ENCODE measurements around the gene TSPAN15.

Gene TSPAN15

GRCh38 chr10:69463886-69464285, 12.6 kb downstream of the TSPAN15 start:
- CTCF ChIA-PET, result no interaction called here
- H3K36me3 ChIP-seq (ENCODE audit: control insufficient read depth in 2 of 2, insufficient read depth in 1 of 2, low read length in 2 of 2), result no peaks in the 10 kb centered on the region
- no peaks in the 10 kb centered on the region for H3K9me3 ChIP-seq (ENCODE audit: control insufficient read depth, insufficient read depth, low read depth, low read length)
- POLR2A ChIA-PET, result no interaction called here
- no peak for TF ChIP-seq ZNF529 (tag by site-specific recombination; IDR thresholded peaks at IDR 0.05; ENCODE audit: insufficient replicate concordance)
- no peak for TF ChIP-seq PRDM4 (tag by site-specific recombination; IDR thresholded peaks at IDR 0.05)
- TF ChIP-seq ZNF155 (tag by site-specific recombination; IDR thresholded peaks at IDR 0.05), result no peak
- TF ChIP-seq ZNF274 (IDR thresholded peaks at IDR 0.05; ENCODE audit: low read length), result no peak
- no peak for TF ChIP-seq ZNF274 (tag by site-specific recombination; IDR thresholded peaks at IDR 0.05; ENCODE audit: borderline replicate concordance)
- TF ChIP-seq ZNF324 (tag by site-specific recombination; IDR thresholded peaks at IDR 0.05), result no peak
- TF ChIP-seq ZXDB (tag by site-specific recombination; IDR thresholded peaks at IDR 0.05), result no peak
- no peak for TF ChIP-seq ZBTB8A (tag by site-specific recombination; IDR thresholded peaks at IDR 0.05)
- TF ChIP-seq YY1 (tag by site-specific recombination; IDR thresholded peaks at IDR 0.05), result no peak
- no peak for TF ChIP-seq SP2 (tag by site-specific recombination; IDR thresholded peaks at IDR 0.05)
- TF ChIP-seq ZNF610 (tag by site-specific recombination; IDR thresholded peaks at IDR 0.05; ENCODE audit: borderline replicate concordance), result no peak
- no peak for TF ChIP-seq ZFP69B (tag by site-specific recombination; IDR thresholded peaks at IDR 0.05)
- TF ChIP-seq, protein P1, sequence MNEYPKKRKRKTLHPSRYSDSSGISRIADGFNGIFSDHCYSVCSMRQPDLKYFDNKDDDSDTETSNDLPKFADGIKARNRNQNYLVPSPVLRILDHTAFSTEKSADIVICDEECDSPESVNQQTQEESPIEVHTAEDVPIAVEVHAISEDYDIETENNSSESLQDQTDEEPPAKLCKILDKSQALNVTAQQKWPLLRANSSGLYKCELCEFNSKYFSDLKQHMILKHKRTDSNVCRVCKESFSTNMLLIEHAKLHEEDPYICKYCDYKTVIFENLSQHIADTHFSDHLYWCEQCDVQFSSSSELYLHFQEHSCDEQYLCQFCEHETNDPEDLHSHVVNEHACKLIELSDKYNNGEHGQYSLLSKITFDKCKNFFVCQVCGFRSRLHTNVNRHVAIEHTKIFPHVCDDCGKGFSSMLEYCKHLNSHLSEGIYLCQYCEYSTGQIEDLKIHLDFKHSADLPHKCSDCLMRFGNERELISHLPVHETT (tag by site-specific recombination; IDR thresholded peaks at IDR 0.05), result no peak
- no peak for TF ChIP-seq PRDM1 (tag by site-specific recombination; IDR thresholded peaks at IDR 0.05)
- TF ChIP-seq ZNF391 (tag by site-specific recombination; IDR thresholded peaks at IDR 0.05; ENCODE audit: borderline replicate concordance, low read depth), result no peak
- no peak overlapping the region for H3K4me3 ChIP-seq (ENCODE audit: low read depth, low read length)
- no peak overlapping the region for H3K27ac ChIP-seq (ENCODE audit: extremely low read depth, low read depth, low read length)
- no peaks in the 10 kb centered on the region for H3K4me1 ChIP-seq (ENCODE audit: control insufficient read depth, insufficient read depth, low read length)

DNA sequence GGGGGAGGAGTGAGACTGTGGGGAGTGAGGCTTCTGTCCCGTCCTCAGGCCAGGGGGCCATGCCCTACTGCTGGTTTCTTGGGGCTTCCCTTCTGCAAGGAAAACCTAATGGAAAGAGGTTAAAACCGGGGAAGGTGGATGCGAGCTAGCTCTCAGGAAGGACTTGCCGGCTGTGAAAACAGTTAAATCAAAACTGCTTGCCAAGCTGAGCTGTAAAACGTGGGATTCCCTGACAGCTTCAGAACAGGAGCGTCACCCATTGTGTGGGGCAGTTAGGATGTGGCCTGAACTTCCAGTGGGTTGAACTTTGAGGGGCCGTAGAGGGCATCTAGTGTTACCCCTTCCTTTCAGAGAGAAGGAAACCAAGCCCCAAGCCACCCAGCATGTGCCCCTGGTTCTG, 13.1 kb downstream of the TSPAN15 start:
- H3K9me3 ChIP-seq (ENCODE audit: control insufficient read depth, insufficient read depth, low read depth, low read length), result no peaks in the 10 kb centered on the region
- H3K4me3 ChIP-seq (ENCODE audit: low read depth, low read length), result no peak overlapping the region
- H3K27ac ChIP-seq (ENCODE audit: extremely low read depth, low read depth, low read length), result no peak overlapping the region
- ChIA-PET CTCF (interaction anchor here (0.6 kb wide), 1 partner anchor 90 kb away, joined by 3 read pairs; no protein-coding TSS in a partner anchor), POLR2A (no interaction called here)
- H3K4me1 ChIP-seq (ENCODE audit: control insufficient read depth, insufficient read depth, low read length), result no peaks in the 10 kb centered on the region
- H3K36me3 ChIP-seq (ENCODE audit: control insufficient read depth in 2 of 2, insufficient read depth in 1 of 2, low read length in 2 of 2), result no peaks in the 10 kb centered on the region
- TF ChIP-seq, protein P2, sequence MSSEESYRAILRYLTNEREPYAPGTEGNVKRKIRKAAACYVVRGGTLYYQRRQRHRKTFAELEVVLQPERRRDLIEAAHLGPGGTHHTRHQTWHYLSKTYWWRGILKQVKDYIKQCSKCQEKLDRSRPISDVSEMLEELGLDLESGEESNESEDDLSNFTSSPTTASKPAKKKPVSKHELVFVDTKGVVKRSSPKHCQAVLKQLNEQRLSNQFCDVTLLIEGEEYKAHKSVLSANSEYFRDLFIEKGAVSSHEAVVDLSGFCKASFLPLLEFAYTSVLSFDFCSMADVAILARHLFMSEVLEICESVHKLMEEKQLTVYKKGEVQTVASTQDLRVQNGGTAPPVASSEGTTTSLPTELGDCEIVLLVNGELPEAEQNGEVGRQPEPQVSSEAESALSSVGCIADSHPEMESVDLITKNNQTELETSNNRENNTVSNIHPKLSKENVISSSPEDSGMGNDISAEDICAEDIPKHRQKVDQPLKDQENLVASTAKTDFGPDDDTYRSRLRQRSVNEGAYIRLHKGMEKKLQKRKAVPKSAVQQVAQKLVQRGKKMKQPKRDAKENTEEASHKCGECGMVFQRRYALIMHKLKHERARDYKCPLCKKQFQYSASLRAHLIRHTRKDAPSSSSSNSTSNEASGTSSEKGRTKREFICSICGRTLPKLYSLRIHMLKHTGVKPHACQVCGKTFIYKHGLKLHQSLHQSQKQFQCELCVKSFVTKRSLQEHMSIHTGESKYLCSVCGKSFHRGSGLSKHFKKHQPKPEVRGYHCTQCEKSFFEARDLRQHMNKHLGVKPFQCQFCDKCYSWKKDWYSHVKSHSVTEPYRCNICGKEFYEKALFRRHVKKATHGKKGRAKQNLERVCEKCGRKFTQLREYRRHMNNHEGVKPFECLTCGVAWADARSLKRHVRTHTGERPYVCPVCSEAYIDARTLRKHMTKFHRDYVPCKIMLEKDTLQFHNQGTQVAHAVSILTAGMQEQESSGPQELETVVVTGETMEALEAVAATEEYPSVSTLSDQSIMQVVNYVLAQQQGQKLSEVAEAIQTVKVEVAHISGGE (tag by site-specific recombination; conservative IDR thresholded peaks at IDR 0.05; ENCODE audit: low read depth), result no peak
- TF ChIP-seq ZNF664 (tag by site-specific recombination; IDR thresholded peaks at IDR 0.05) (no peak), ZNF223 (tag by site-specific recombination; IDR thresholded peaks at IDR 0.05) (no peak), OVOL3 (tag by site-specific recombination; IDR thresholded peaks at IDR 0.05) (no peak), ZBTB1 (tag by site-specific recombination; IDR thresholded peaks at IDR 0.05) (no peak), ZNF677 (tag by site-specific recombination; IDR thresholded peaks at IDR 0.05) (no peak), ZNF747 (tag by site-specific recombination; IDR thresholded peaks at IDR 0.05) (no peak), HOXA7 (CRISPR knock-in tag; IDR thresholded peaks at IDR 0.05; ENCODE audit: borderline replicate concordance) (no peak)
- TF ChIP-seq, protein P3, sequence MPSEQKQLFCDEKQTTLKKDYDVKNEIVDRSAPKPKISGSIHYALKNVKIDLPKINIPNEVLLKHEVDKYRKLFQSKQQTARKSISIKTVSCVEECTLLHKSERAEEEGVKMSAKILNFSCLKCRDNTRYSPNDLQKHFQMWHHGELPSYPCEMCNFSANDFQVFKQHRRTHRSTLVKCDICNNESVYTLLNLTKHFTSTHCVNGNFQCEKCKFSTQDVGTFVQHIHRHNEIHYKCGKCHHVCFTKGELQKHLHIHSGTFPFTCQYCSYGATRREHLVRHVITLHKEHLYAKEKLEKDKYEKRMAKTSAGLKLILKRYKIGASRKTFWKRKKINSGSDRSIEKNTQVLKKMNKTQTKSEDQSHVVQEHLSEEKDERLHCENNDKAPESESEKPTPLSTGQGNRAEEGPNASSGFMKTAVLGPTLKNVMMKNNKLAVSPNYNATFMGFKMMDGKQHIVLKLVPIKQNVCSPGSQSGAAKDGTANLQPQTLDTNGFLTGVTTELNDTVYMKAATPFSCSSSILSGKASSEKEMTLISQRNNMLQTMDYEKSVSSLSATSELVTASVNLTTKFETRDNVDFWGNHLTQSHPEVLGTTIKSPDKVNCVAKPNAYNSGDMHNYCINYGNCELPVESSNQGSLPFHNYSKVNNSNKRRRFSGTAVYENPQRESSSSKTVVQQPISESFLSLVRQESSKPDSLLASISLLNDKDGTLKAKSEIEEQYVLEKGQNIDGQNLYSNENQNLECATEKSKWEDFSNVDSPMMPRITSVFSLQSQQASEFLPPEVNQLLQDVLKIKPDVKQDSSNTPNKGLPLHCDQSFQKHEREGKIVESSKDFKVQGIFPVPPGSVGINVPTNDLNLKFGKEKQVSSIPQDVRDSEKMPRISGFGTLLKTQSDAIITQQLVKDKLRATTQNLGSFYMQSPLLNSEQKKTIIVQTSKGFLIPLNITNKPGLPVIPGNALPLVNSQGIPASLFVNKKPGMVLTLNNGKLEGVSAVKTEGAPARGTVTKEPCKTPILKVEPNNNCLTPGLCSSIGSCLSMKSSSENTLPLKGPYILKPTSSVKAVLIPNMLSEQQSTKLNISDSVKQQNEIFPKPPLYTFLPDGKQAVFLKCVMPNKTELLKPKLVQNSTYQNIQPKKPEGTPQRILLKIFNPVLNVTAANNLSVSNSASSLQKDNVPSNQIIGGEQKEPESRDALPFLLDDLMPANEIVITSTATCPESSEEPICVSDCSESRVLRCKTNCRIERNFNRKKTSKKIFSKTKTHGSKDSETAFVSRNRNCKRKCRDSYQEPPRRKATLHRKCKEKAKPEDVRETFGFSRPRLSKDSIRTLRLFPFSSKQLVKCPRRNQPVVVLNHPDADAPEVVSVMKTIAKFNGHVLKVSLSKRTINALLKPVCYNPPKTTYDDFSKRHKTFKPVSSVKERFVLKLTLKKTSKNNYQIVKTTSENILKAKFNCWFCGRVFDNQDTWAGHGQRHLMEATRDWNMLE (tag by site-specific recombination; conservative IDR thresholded peaks at IDR 0.05; ENCODE audit: low read depth), result no peak
